Motor neuron (in vitro differentiated cells): ENCODE data around the gene MPZL3. TPM values are rescaled to one million over a fixed set of nuclear protein-coding genes. Genes with fewer than 3 reads are reported as not detected.

Source experiments
- ATAC-seq, 8 experiments: fragments of 200-7000 bp; cut with Tn5 transposase; replicated peaks in 6 of 8; 2 replicates each; pipeline ENCODE4 v1.8.0; 2021; ENCODE audit warnings: mild to moderate bottlenecking in 8 of 8, moderate library complexity in 8 of 8
- H3K27ac ChIP-seq, 2 donors: fragments of 250-450 bp; sonication (Bioruptor Pico); 2 replicates each; pipeline ENCODE4 v1.9.0; 2021; ENCODE audit warnings: antibody characterized with exemption in 2 of 2, mild to moderate bottlenecking in 2 of 2, moderate library complexity in 1 of 2
- H3K4me1 ChIP-seq, 2 donors: fragments of 250-450 bp; sonication (Bioruptor Pico); replicated peaks in 1 of 2; 2 replicates each; pipeline ENCODE4 v1.6.1; 2021; ENCODE audit warnings: antibody characterized with exemption in 2 of 2, mild to moderate bottlenecking in 2 of 2, moderate library complexity in 1 of 2
- H3K4me3 ChIP-seq, 5 donors: fragments of 250-450 bp; sonication (Bioruptor Pico); 2 replicates each; pipeline ENCODE4 v1.9.0; 2021; ENCODE audit warnings: antibody characterized with exemption in 5 of 5, mild to moderate bottlenecking in 5 of 5, moderate library complexity in 4 of 5
- WGBS, 10 experiments: fragments of 450-650 bp; shearing (Covaris generic); methylation state at CpG; one replicate each; pipeline ENCODE4 v1.0.0; 2022; 5-methylcytosine and 5-hydroxymethylcytosine counted together
- in situ Hi-C, 9 experiments: fragments of 400-800 bp; cut with MboI; loops; one replicate each; pipeline ENCODE4 v1.15.0; 2021; ENCODE audit warnings: low sequenced_read_pairs in 9 of 9, low pct_unique_long_range_greater_than_20kb in 2 of 9; ENCODE audit not compliant: unreplicated experiment in 9 of 9
- total RNA-seq, 8 experiments: library from RNA; unstranded; fragments of 300-600 nt; gene quantifications; 2 replicates each; pipeline versions ENCODE4 v1.2.3 to v1.2.4, GENCODE V29; 2022

MPZL3 gene
- total RNA-seq, 8 experiments from 2014 or later, result 0.08 to 6.2 (median 0.75) TPM; not detected in 2

DNA sequence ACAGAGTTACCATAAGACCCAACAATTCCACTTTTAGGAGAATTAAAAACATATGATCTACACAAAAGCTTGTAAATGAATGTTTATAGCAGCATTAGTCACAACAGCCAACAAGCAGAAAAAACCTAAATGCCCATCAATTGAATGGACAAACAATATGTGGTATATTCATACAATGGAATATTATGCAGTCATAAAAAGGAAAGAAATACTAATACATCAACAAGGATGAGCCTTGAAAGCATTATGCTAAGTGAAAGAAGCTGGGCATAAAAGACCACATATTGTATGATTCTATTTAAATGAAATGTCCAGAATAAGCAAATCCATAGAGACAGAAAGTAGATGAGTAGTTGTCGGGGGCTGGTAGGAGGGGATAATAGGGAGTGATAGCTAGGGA is 7.0 kb upstream of the MPZL3 start:
- Histone ChIP-seq H3K4me1 (no peaks in the 10 kb centered on the region), H3K4me3 (no peak overlapping the region), H3K27ac (no peak overlapping the region)
- in situ Hi-C loops, result no loop called here
- no peak for ATAC-seq
- 55 to 100% (median 83%) methylated on average over 1 of the region's 1 CpG; no CpG with 5 or more reads in 4 of the 10 experiments for WGBS, 10 experiments

- Histone ChIP-seq H3K27ac (no peak overlapping the region), H3K4me3 (no peak overlapping the region), H3K4me1 (no peaks in the 10 kb centered on the region)
- WGBS, 10 experiments, result 0 to 83% (median 36%) methylated on average over 1 of the region's 1 CpG; no CpG with 5 or more reads in 6 of the 10 experiments
- in situ Hi-C loops, result no loop called here
- ATAC-seq, result peak in 1 of 8 experiments; percentile 36
Observed at GRCh38 chr11:118258410-118258809, 6.2 kb upstream of the MPZL3 start.

DNA sequence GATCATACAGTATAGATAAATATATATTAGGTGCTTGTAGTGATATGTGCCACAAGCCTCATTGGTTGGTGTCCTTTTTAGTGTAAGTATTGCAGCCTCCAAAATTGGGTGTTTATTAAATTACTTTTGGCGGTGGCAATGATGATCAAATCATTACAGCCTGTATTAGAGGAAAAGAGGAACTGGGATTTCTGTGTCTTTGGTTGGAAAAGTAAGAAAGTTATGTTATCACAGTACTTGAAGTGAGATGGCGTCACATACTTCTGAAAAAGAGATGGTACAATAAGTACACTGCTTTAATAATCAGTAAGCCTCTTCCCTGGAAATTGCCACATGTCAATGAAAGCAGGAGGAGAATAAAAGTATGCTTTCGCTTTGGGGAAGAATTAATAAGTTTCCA is 523 bp upstream of the MPZL3 start:
- Histone ChIP-seq H3K27ac (no peak overlapping the region), H3K4me1 (no peaks in the 10 kb centered on the region), H3K4me3 (no peak overlapping the region)
- in situ Hi-C loops, result no loop called here
- no peak for ATAC-seq
- WGBS, 10 experiments, result 54 to 100% (median 94%) methylated on average over 1 to 3 of the region's 3 CpGs; no CpG with 5 or more reads in 1 of the 10 experiments

DNA sequence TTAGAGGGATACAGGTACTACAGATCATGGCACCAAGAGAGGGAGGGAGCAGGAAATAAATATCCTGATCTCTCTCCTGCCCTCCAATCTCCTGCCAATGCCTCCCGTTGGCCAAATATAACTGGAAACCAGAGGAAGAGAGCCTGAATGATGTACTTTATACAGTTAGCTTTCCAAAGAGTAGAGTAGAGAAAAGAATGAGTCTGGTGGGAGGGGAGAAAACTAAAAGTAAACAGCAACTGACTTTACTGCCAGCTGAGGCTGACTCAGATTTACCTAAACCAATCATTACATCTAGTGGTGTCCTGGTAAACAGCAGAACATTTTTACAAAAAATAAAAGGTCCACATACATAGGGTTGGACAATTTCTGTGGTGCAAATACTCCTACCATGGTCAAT is 5.1 kb downstream of the MPZL3 start:
- H3K4me1 ChIP-seq, result peaks cover 0 to 6% of the 10 kb centered on the region in 2 donors
- in situ Hi-C loops, result no loop called here
- H3K27ac ChIP-seq, result no peak overlapping the region
- no peak for ATAC-seq
- WGBS, 10 experiments, result 57 to 100% (median 91%) methylated on average over 1 of the region's 1 CpG; no CpG with 5 or more reads in 6 of the 10 experiments
- no peak overlapping the region for H3K4me3 ChIP-seq

DNA sequence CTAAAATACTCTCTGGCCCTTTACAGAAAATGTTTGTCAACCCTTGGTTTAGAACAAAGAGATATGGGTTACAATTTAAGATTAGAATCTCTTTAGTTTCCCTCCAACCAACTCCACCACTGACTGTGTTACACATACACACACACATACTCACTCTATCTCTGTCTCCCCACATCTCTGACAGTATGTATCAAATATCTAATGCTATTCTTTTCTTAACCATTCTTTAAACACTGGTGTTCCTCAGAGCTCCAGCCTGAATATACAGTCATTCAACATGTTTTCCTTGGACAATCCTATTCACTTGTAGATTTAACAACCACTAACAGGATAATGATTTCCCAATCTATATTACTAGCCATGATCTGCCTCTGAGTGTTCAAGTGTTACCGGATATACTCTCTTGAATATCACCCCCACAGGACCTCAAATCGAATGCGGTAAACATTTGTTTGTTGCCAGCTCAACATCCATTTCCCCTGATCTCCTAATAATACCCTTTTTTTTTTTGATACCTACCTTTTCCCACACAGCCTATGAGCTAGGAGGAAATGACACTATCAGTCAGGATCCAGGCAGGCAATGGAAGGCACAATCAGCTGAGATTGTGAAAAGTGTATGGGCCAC is 6.1 kb downstream of the MPZL3 start:
- WGBS, 10 experiments, result 68 to 100% (median 99%) methylated on average over 2 to 3 of the region's 3 CpGs
- H3K4me1 ChIP-seq, result peaks cover 0 to 11% of the 10 kb centered on the region in 2 donors
- H3K27ac ChIP-seq, result no peak overlapping the region
- in situ Hi-C loops, result no loop called here
- H3K4me3 ChIP-seq, result no peak overlapping the region
- no peak for ATAC-seq

GRCh38 chr11:118243993-118244762 is 8.0 kb downstream of the MPZL3 start:
- WGBS, 10 experiments, result 29 to 90% (median 50%) methylated on average over 1 to 3 of the region's 3 CpGs
- Histone ChIP-seq H3K4me3 (no peak overlapping the region), H3K27ac (no peak overlapping the region), H3K4me1 (peaks cover 0 to 15% of the 10 kb centered on the region in 2 donors)
- in situ Hi-C loops, result no loop called here
- no peak for ATAC-seq

- Histone ChIP-seq H3K4me1 (peaks cover 0 to 15% of the 10 kb centered on the region in 2 donors), H3K27ac (no peak overlapping the region), H3K4me3 (no peak overlapping the region)
- 25 to 83% (median 51%) methylated on average over 2 to 7 of the region's 8 CpGs; no CpG with 5 or more reads in 3 of the 10 experiments for WGBS, 10 experiments
- no peak for ATAC-seq
- in situ Hi-C loops, result no loop called here
Observed at GRCh38 chr11:118243161-118243560, 9.0 kb downstream of the MPZL3 start.

- ATAC-seq, result peak in 1 of 8 experiments; percentile 13
- H3K4me1 ChIP-seq, result peaks cover 0 to 15% of the 10 kb centered on the region in 2 donors
- no peak overlapping the region for H3K27ac ChIP-seq
- H3K4me3 ChIP-seq, result no peak overlapping the region
- 43 to 100% (median 80%) methylated on average over 1 of the region's 1 CpG; no CpG with 5 or more reads in 5 of the 10 experiments for WGBS, 10 experiments
- in situ Hi-C loops, result no loop called here
Observed at GRCh38 chr11:118241764-118242098, 10.4 kb downstream of the MPZL3 start.

DNA sequence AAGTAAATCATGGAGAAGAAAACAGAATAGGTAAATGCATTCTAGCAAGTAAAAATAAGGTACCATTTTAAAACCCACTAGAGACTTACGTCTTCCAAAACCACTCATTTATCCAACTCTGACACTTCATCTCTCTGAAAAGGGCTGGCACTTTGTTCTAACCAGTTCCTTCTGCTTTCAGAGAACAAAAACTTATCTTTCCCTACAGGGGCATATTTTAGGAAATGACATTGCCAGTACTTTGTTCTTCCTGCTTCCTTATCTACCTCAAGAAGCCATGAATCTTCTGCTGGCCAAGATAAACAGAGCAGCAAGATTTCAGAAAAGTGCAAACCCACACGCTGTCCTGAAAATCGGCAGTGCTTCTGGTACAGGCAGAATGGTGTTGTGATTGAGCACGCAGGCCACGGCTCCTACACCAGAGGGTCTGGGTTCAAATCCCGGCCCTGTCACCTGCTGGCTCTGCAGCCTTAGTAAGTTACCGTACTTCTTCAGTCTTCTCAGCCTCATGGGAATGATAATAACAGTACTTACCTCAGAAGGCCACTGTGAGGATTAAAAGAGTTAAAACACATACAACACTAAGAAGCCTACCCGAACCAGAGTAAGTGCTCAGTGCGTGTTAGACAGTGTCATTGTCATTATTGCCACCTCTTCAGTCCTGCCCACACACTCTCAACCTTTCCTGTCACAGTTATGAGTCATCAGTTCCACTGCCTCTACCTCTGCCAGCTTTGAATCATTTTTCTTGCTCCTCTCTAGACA is 11.0 kb downstream of the MPZL3 start:
- Histone ChIP-seq H3K27ac (no peak overlapping the region), H3K4me1 (peaks cover 0 to 15% of the 10 kb centered on the region in 2 donors), H3K4me3 (no peak overlapping the region)
- peak in 6 of 8 experiments; percentile 28 to 82 (median 76) for ATAC-seq
- WGBS, 10 experiments, result 60 to 100% (median 89%) methylated on average over 1 to 7 of the region's 9 CpGs; no CpG with 5 or more reads in 1 of the 10 experiments
- in situ Hi-C loops, result no loop called here

GRCh38 chr11:118239509-118240205 is 12.5 kb downstream of the MPZL3 start:
- in situ Hi-C loops, result no loop called here
- H3K4me1 ChIP-seq, result peaks cover 0 to 15% of the 10 kb centered on the region in 2 donors
- H3K27ac ChIP-seq, result no peak overlapping the region
- WGBS, 10 experiments, result 59 to 80% (median 68%) methylated on average over 1 to 5 of the region's 5 CpGs
- no peak overlapping the region for H3K4me3 ChIP-seq
- no peak for ATAC-seq

DNA sequence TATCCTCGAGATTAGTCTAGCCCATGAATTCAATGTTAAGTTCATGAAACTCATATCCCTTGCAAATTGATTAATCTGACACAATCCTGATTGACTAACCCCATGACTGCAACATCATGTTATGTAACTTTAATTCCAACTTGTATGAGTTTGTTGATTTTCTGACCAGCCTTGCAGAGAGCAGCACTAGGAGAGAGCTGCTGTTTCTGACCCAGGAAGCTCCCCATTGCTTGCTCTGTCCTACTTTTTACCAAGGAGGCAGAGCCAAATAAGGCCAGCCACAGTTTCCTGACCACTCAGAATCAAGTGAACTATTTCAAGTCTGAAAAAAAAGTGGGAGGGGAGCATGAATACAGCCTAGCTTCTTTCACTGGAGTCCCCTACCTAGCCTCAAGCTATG is 13.2 kb downstream of the MPZL3 start:
- peak in 3 of 8 experiments; percentile 23 to 72 (median 66) for ATAC-seq
- Histone ChIP-seq H3K27ac (no peak overlapping the region), H3K4me1 (peaks cover 0 to 15% of the 10 kb centered on the region in 2 donors), H3K4me3 (no peak overlapping the region)
- WGBS, 10 experiments, result 0 to 100% (median 38%) methylated on average over 1 of the region's 1 CpG; no CpG with 5 or more reads in 2 of the 10 experiments
- in situ Hi-C loops, result no loop called here

- in situ Hi-C loops, result no loop called here
- Histone ChIP-seq H3K4me1 (peaks cover 0 to 15% of the 10 kb centered on the region in 2 donors), H3K27ac (no peak overlapping the region), H3K4me3 (no peak overlapping the region)
- ATAC-seq, result peak in 2 of 8 experiments; percentile 60 to 61
- 53 to 100% (median 83%) methylated on average over 1 to 2 of the region's 2 CpGs; no CpG with 5 or more reads in 3 of the 10 experiments for WGBS, 10 experiments
Observed at GRCh38 chr11:118238421-118238820, 13.7 kb downstream of the MPZL3 start.
